Stomach (tissue), 9 donors: Measurements from ENCODE around the gene COL25A1. TPM values are rescaled to one million over a fixed set of nuclear protein-coding genes. Genes with fewer than 3 reads are reported as not detected.
A peak's percentile ranks its signal among the peaks of the same experiment; 100 is the strongest.
"Not testable (repeated sequence)": the region's sequence is repeated elsewhere in the genome, so short reads cannot be mapped to it uniquely, and the experiment has no call there.

ENCODE experiments used
- DNase-seq, 2 donors: peaks; one replicate each; pipeline versions ENCODE4 v3.0.0 to v3.0.0-alpha.2; 2013 to 2019
- H3K27ac ChIP-seq, 5 donors: fragments of 200-600 bp in 4 of 5; sonication (generic) in 4 of 5; one replicate each; pipeline ENCODE4 v1.5.1; 2013 to 2019; ENCODE audit warnings: mild to moderate bottlenecking in 1 of 5, moderate library complexity in 1 of 5
- H3K27me3 ChIP-seq, 3 donors: fragments of 200-600 bp; sonication (generic); one replicate each; pipeline ENCODE4 v1.5.1; 2017 to 2019; ENCODE audit warnings: mixed run types in 1 of 3
- H3K36me3 ChIP-seq, 4 donors: fragments of 200-600 bp; sonication (generic); 1 replicate in 3 of 4; 2 replicates in 1 of 4; pipeline ENCODE4 v1.5.1; 2016 to 2019
- H3K4me1 ChIP-seq, 4 donors: fragments of 200-600 bp; sonication (generic); one replicate each; pipeline ENCODE4 v1.5.1; 2016 to 2019
- H3K4me3 ChIP-seq, 4 donors: fragments of 200-600 bp; sonication (generic) in 3 of 4; one replicate each; pipeline ENCODE4 v1.5.1; 2016 to 2019; ENCODE audit warnings: mild to moderate bottlenecking in 1 of 4
- H3K9me3 ChIP-seq, 4 donors: fragments of 200-600 bp; sonication (generic); one replicate each; pipeline ENCODE4 v1.5.1; 2016 to 2019
- EP300 ChIP-seq: sonication (generic); formaldehyde crosslinking; IDR thresholded peaks from one replicate; pipeline ENCODE4 v1.6.1; 2017; ENCODE audit warnings: antibody characterized with exemption
- POLR2A ChIP-seq, 4 donors: fragments of 450-650 bp; IDR thresholded peaks; one replicate each; pipeline ENCODE4 v1.6.1; 2016; ENCODE audit warnings: antibody characterized with exemption in 4 of 4, control low read depth in 2 of 4, mild to moderate bottlenecking in 1 of 4, moderate library complexity in 1 of 4
- POLR2AphosphoS5 ChIP-seq, 3 donors: sonication (generic); formaldehyde crosslinking; IDR thresholded peaks; one replicate each; pipeline ENCODE4 v1.6.1; 2016; ENCODE audit warnings: antibody characterized with exemption in 3 of 3
- WGBS, 5 donors: extraction: QIAGEN DNeasy Blood & Tissue Kit in 3 of 5; methylation state at CpG; one replicate each; pipeline versions ENCODE4 v1.1.5 to v1.1.7; 2013 to 2018; 5-methylcytosine and 5-hydroxymethylcytosine counted together
- intact Hi-C: fragments of 100-400 bp; cut with DNase I; formaldehyde crosslinking; loops from one replicate; pipeline ENCODE4 v1.15.1; 2023; ENCODE audit warnings: low total_unique reads
- polyA plus RNA-seq, 3 donors: library from polyadenylated mRNA; stranded (reverse); fragments of 200-250 nt; gene quantifications; one replicate each; pipeline ENCODE4 v1.2.3, GENCODE V29; 2013
- total RNA-seq, 5 donors: library from RNA; depleted of rRNA; stranded (reverse); fragments of >200 nt; gene quantifications; one replicate each; pipeline versions ENCODE4 v1.1.0 to v1.2.3, GENCODE V29; 2014 to 2016
- TF ChIP-seq, protein P1 (sequence below), 7 experiments: fragments of 450-650 bp in 4 of 7; fragments of 200-600 bp in 3 of 7; sonication (generic) in 3 of 7; IDR thresholded peaks; one replicate each; pipeline ENCODE4 v1.5.1; 2016 to 2019; ENCODE audit warnings: antibody characterized with exemption in 7 of 7, control low read depth in 2 of 7, mild to moderate bottlenecking in 1 of 7
- donor health status: healthy with polysubstance abuse.
- donor health status: Bipolar disorder and iron deficiency.
- donor health status: healthy.

Gene COL25A1
- total and polyA plus RNA-seq, 8 donors: 0.10 to 4.1 (median 1.5) TPM; not detected in 5

GRCh38 chr4:109118635-109119034 lies 183.8 kb downstream of the COL25A1 start:
- no peak for DNase-seq
- Histone ChIP-seq H3K36me3 (no peaks in the 10 kb centered on the region), H3K9me3 (peaks cover 0 to 7% (median 3%) of the 10 kb centered on the region in 4 donors), H3K4me1 (no peaks in the 10 kb centered on the region), H3K27me3 (no peaks in the 10 kb centered on the region), H3K4me3 (no peak overlapping the region), H3K27ac (no peak overlapping the region)
- TF ChIP-seq POLR2AphosphoS5 (IDR thresholded peaks at IDR 0.05) (no peak), POLR2A (IDR thresholded peaks at IDR 0.05) (no peak), EP300 (no peak)
- TF ChIP-seq, protein P1, sequence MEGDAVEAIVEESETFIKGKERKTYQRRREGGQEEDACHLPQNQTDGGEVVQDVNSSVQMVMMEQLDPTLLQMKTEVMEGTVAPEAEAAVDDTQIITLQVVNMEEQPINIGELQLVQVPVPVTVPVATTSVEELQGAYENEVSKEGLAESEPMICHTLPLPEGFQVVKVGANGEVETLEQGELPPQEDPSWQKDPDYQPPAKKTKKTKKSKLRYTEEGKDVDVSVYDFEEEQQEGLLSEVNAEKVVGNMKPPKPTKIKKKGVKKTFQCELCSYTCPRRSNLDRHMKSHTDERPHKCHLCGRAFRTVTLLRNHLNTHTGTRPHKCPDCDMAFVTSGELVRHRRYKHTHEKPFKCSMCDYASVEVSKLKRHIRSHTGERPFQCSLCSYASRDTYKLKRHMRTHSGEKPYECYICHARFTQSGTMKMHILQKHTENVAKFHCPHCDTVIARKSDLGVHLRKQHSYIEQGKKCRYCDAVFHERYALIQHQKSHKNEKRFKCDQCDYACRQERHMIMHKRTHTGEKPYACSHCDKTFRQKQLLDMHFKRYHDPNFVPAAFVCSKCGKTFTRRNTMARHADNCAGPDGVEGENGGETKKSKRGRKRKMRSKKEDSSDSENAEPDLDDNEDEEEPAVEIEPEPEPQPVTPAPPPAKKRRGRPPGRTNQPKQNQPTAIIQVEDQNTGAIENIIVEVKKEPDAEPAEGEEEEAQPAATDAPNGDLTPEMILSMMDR (IDR thresholded peaks at IDR 0.05): no peak
- intact Hi-C loops: no loop called here
- 69 to 97% (median 75%) methylated on average over 2 of the region's 2 CpGs for WGBS, 5 donors

DNA sequence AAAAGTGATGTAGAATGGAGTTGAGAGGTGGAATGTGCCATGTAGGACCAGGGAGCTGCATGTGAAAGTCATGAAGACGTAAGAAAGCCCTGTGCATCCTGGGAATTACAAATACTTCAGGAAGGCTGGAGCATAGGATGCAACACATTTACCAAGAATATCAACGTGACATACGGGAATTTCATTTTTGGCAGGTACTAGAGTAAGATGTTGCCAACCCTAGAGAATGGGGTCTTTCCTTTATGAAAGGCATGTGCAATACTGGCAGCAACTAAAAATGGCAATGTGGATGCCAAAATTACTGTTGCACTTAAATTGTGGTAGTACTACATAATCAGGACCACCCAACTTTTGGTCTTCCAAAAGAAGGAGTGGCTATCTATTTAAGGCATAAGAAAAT lies 188.0 kb downstream of the COL25A1 start:
- Histone ChIP-seq H3K4me1 (no peaks in the 10 kb centered on the region), H3K9me3 (no peaks in the 10 kb centered on the region), H3K4me3 (no peak overlapping the region), H3K36me3 (no peaks in the 10 kb centered on the region), H3K27ac (no peak overlapping the region), H3K27me3 (no peaks in the 10 kb centered on the region)
- intact Hi-C loops: no loop called here
- TF ChIP-seq, protein P1 (IDR thresholded peaks at IDR 0.05): no peak
- no peak for TF ChIP-seq EP300
- no peak for TF ChIP-seq POLR2A (IDR thresholded peaks at IDR 0.05)
- no peak for TF ChIP-seq POLR2AphosphoS5 (IDR thresholded peaks at IDR 0.05)
- WGBS, 5 donors: 76 to 91% (median 82%) methylated on average over 3 of the region's 3 CpGs
- no peak for DNase-seq

GRCh38 chr4:109113521-109113920 lies 188.9 kb downstream of the COL25A1 start:
- WGBS, 5 donors: 87 to 92% (median 91%) methylated on average over 2 of the region's 2 CpGs
- peak in 1 of 2 donors; percentile 12 for DNase-seq
- Histone ChIP-seq H3K4me3 (no peak overlapping the region), H3K36me3 (no peaks in the 10 kb centered on the region), H3K27me3 (no peaks in the 10 kb centered on the region), H3K4me1 (no peaks in the 10 kb centered on the region), H3K9me3 (no peaks in the 10 kb centered on the region), H3K27ac (no peak overlapping the region)
- intact Hi-C loops: no loop called here
- TF ChIP-seq, protein P1 (IDR thresholded peaks at IDR 0.05): no peak
- no peak for TF ChIP-seq EP300
- TF ChIP-seq POLR2AphosphoS5 (IDR thresholded peaks at IDR 0.05): no peak
- TF ChIP-seq POLR2A (IDR thresholded peaks at IDR 0.05): no peak

DNA sequence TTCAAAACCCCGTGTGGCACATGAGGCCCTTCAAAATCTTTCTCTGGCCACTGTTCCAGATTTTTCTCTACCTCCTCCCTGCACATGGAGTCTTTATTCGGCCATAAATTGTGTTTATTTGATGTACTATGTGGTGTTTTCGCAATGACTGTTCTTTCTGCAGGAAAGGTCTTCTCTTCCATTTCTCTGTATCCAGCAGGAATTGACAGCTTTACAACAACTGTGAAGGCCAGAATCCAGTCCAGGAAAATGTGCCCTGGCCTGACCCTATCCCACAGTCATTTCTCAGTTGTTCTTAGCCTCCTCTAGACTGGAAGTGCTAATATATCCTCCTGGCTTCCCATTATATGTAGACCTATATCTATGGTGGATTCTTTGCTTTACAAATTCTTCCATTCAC lies 191.4 kb downstream of the COL25A1 start:
- Histone ChIP-seq H3K27ac (no peak overlapping the region), H3K9me3 (no peaks in the 10 kb centered on the region), H3K4me3 (no peak overlapping the region), H3K36me3 (no peaks in the 10 kb centered on the region), H3K4me1 (no peaks in the 10 kb centered on the region), H3K27me3 (no peaks in the 10 kb centered on the region)
- TF ChIP-seq POLR2A (IDR thresholded peaks at IDR 0.05) (no peak), EP300 (no peak), POLR2AphosphoS5 (IDR thresholded peaks at IDR 0.05) (no peak)
- TF ChIP-seq, protein P1 (IDR thresholded peaks at IDR 0.05): no peak
- intact Hi-C loops: no loop called here
- 69 to 86% (median 73%) methylated on average over 3 of the region's 3 CpGs for WGBS, 5 donors
- no peak for DNase-seq

GRCh38 chr4:109108215-109108614 lies 194.2 kb downstream of the COL25A1 start:
- H3K36me3 ChIP-seq, intact Hi-C loops, H3K27me3 ChIP-seq, DNase-seq, H3K4me3 ChIP-seq, H3K4me1 ChIP-seq, H3K9me3 ChIP-seq, H3K27ac ChIP-seq: not testable (repeated sequence)
- 83 to 100% methylated on average over 1 to 2 of the region's 2 CpGs; no CpG with 5 or more reads in 3 of the 5 donors for WGBS, 5 donors
